Spinal cord (tissue), 10 donors: Measurements from ENCODE around the gene TEX35. TPM values are rescaled to one million over a fixed set of nuclear protein-coding genes. Genes with fewer than 3 reads are reported as not detected.
"Not testable (repeated sequence)": the region's sequence is repeated elsewhere in the genome, so short reads cannot be mapped to it uniquely, and the experiment has no call there.

Experiments
- DNase-seq, 6 donors: peaks; one replicate each; pipeline versions ENCODE4 v3.0.0 to v3.0.0-alpha.2; 2013 to 2015; ENCODE audit warnings: low spot score in 6 of 6, low read depth in 4 of 6
- H3K27ac ChIP-seq: one replicate; pipeline ENCODE4 v1.5.1; 2013; ENCODE audit warnings: low read depth, low read length, control low read depth
- H3K27me3 ChIP-seq: one replicate; pipeline ENCODE4 v1.6.1; 2013; ENCODE audit warnings: low read length; ENCODE audit not compliant: control insufficient read depth, insufficient read depth
- H3K36me3 ChIP-seq: one replicate; pipeline ENCODE4 v1.6.1; 2013; ENCODE audit warnings: low read length; ENCODE audit not compliant: control insufficient read depth, insufficient read depth
- H3K4me1 ChIP-seq: one replicate; pipeline ENCODE4 v1.6.1; 2013; ENCODE audit warnings: low read length; ENCODE audit not compliant: control insufficient read depth, insufficient read depth
- H3K4me3 ChIP-seq: one replicate; pipeline ENCODE4 v1.5.1; 2013; ENCODE audit warnings: low read depth, low read length, control low read depth
- H3K9me3 ChIP-seq: one replicate; pipeline ENCODE4 v1.6.1; 2013; ENCODE audit warnings: low read length; ENCODE audit not compliant: control insufficient read depth, insufficient read depth
- WGBS: methylation state at CpG from one replicate; pipeline ENCODE4 v1.1.5; 2013; ENCODE audit warnings: missing lambda C conversion rate; ENCODE audit not compliant: insufficient coverage; 5-methylcytosine and 5-hydroxymethylcytosine counted together
- polyA plus RNA-seq, 2 donors: library from polyadenylated mRNA; unstranded; fragments of 120-200 nt; gene quantifications; one replicate each; pipeline ENCODE4 v1.2.1, GENCODE V29; 2013; ENCODE audit not compliant: insufficient read length in 2 of 2
- total RNA-seq, 2 donors: library from RNA; depleted of rRNA in 1 of 2; stranded (reverse); fragments of 120-200 nt in 1 of 2; fragments of >200 nt in 1 of 2; gene quantifications; one replicate each; pipeline versions ENCODE4 v1.2.3 to v1.2.4, GENCODE V29; 2013 to 2014
- donor health status: healthy.

TEX35 gene
- total and polyA plus RNA-seq, 4 donors, result 0.22 TPM; not detected in 3

DNA sequence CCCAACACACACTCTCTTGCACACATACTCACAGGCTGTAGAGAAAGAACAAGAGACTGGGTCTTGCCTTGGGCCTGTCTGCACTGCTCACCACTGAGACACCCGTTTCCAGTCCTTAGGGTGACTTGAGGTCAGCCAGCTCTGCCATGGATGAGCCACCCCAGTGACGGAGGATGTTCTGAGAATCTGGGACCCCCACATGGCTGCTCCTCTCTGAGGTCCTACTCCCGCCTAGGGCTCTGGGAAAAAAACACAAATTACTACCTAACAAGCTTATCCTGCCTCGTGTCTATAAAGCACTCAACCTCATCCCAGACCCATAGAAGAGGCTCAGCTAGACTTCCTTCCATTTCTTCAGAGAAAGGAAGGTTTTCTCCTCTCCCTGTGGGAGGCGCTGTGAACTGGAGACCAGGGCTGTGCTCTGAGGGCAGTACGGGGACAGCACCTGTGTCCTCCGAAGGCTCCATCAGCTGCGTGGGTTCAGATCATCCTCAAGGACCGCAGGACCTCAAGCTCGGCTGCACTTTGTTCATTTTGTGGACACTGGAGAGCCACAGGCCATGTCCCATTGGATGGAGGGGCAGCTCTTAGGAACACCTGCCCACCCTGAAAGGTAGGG is 11.9 kb upstream of the TEX35 start:
- Histone ChIP-seq H3K4me1 (peaks cover 2% of the 10 kb centered on the region), H3K27me3 (no peaks in the 10 kb centered on the region), H3K36me3 (no peaks in the 10 kb centered on the region), H3K4me3 (no peak overlapping the region), H3K9me3 (no peaks in the 10 kb centered on the region), H3K27ac (no peak overlapping the region)
- DNase-seq, result no peak
- WGBS, result 91% methylated on average over 10 of the region's 10 CpGs

DNA sequence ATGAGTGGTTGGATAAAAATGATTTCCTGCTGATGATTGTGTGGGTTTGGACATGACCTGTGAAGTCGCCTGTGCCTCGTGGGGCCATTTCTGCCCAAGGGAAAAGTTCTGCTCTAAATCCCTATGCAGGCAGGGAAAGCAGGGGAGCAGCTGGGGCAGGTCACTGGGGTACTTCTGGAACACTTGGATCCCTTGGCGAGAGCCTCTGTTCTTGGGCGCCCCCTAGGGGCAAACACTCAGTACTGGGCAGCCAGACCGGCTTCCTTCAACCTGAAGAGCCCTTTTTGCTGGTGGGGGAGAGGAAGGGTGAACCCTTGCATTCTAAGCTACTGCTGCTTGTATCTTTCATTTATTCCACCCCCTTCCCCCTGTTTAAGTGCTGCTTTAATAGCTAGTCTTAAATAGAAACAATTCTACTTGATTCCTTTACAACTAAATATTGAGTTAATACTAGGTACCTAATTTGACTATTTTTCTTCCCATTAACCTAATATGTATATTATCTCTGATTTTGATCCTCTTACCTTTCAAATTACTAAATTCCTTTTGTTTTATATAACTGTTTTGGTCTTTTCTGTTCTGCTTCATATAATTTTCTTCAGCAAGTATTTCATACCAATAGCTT is 11.1 kb upstream of the TEX35 start:
- Histone ChIP-seq H3K4me3 (no peak overlapping the region), H3K9me3 (no peaks in the 10 kb centered on the region), H3K27me3 (no peaks in the 10 kb centered on the region), H3K27ac (no peak overlapping the region), H3K4me1 (peaks cover 2% of the 10 kb centered on the region), H3K36me3 (no peaks in the 10 kb centered on the region)
- WGBS, result 33% methylated on average over 2 of the region's 5 CpGs
- DNase-seq, result peak in 5 of 6 donors; percentile 10 to 72 (median 42)

DNA sequence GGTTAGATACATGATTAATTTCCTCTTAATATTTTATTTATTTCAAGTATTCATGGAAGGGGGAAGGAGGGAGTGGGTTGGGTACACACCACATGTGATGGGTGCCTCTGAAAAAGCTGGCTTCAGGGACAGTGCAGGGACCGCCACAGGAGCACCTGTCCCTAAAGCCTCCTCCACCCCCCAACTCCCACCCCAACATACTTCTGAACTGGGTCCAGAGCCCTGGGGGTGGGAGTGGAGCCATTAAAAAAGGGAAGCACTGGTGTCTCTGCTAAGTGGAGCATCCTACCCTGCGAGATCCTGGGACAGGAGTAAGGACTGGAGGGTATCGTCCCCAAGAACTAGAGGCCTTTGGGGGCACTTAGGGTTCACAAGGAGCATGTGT is 10.6 kb upstream of the TEX35 start:
- DNase-seq, result no peak
- Histone ChIP-seq H3K4me3 (no peak overlapping the region), H3K36me3 (no peaks in the 10 kb centered on the region), H3K4me1 (peaks cover 2% of the 10 kb centered on the region), H3K9me3 (no peaks in the 10 kb centered on the region), H3K27me3 (no peaks in the 10 kb centered on the region), H3K27ac (no peak overlapping the region)
- no CpG with 5 or more reads among the region's 3 CpGs for WGBS

DNA sequence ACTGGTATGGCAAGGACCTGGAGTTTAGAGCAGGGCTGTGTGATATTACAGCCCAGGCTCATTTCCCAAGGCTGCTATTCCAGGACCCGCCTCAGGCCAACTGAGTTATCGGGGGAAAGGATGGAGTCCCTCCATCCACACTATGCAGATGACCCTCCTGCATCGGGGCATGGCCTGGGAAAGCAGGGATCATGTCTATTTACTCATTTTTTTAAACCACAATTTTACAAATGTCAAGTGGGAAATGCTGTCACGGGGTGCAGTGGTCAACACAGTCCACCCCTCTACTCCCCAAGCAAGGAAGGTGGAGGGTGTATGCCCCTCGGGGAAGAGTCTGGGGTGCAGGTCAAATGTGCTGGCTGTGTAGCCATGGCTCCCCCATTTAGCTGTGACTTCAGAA is 10.1 kb upstream of the TEX35 start:
- Histone ChIP-seq H3K27ac (no peak overlapping the region), H3K27me3 (no peaks in the 10 kb centered on the region)
- WGBS, result 100% methylated on average over 2 of the region's 5 CpGs

DNA sequence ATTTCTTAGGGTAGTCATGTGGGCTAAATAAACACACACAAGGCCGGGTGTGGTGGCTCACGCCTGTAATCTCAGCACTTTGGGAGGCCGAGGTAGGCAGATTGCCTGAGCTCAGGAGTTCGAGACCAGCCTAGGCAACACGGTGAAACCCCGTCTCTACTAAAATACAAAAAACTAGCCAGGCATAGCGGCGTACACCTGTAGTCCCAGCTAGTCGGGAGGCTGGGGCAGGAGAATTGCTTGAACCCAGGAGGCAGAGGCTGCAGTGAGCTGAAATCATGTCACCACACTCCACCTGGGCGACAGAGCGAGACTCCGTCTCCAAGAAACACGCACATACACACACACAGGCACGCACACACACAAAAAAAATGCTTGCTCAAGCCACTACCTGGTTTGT is 9.6 kb upstream of the TEX35 start:
- H3K27ac ChIP-seq, H3K4me1 ChIP-seq, H3K9me3 ChIP-seq, H3K36me3 ChIP-seq, DNase-seq, H3K4me3 ChIP-seq, H3K27me3 ChIP-seq: not testable (repeated sequence)
- 97% methylated on average over 12 of the region's 14 CpGs for WGBS

More for the DNA sequence above, 10.1 kb upstream of the TEX35 start:
- Histone ChIP-seq H3K36me3 (no peaks in the 10 kb centered on the region), H3K4me1 (peaks cover 2% of the 10 kb centered on the region), H3K9me3 (no peaks in the 10 kb centered on the region), H3K4me3 (no peak overlapping the region)
- no peak for DNase-seq

DNA sequence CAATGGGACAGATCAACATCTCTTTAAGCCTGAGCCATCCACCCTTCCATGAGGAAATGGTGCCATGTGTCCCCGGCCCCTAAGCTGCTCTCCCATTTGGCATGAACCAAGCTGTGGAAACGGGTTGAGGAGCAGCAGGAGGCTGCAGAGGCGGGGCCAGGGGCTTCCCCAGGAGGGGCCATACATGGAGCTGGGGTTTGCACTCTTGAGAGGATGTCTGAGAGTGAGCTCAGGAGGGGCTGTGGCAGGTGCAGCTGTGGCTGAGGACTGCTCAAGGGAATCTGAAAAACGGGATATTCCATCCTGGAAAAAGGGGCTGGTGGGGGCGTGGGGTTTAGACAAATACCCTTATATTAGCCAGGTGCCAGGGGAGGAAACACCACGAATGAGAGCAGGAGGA is 9.1 kb upstream of the TEX35 start:
- H3K27ac ChIP-seq, result no peak overlapping the region
- H3K27me3 ChIP-seq, result no peaks in the 10 kb centered on the region
- no peak overlapping the region for H3K4me3 ChIP-seq
- no peak for DNase-seq
- no peaks in the 10 kb centered on the region for H3K36me3 ChIP-seq
- peaks cover 2% of the 10 kb centered on the region for H3K4me1 ChIP-seq
- WGBS, result 85% methylated on average over 5 of the region's 6 CpGs
- no peaks in the 10 kb centered on the region for H3K9me3 ChIP-seq

DNA sequence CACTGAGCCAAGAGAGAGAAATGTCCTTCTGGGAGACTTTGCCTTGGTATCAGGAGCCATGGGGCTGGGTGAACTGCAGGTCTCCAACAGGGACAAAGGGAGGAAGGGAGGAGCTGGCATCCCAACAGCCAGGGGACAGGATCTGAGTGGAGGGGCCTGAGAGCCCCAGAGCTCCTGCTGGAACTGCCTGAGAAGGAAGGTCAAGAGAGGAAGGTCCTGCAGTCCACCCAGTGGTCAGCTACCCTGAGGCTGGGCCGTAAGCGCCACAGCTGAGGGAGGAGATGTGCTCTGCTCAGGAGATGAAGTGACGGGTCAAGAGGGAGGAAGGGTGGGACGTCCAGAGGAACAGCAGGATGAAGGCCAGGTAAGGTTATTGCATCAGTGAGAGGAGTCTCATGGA is 8.6 kb upstream of the TEX35 start:
- Histone ChIP-seq H3K27me3 (no peaks in the 10 kb centered on the region), H3K36me3 (no peaks in the 10 kb centered on the region), H3K4me1 (peaks cover 2% of the 10 kb centered on the region), H3K4me3 (no peak overlapping the region), H3K27ac (no peak overlapping the region), H3K9me3 (no peaks in the 10 kb centered on the region)
- no peak for DNase-seq
- 88% methylated on average over 4 of the region's 4 CpGs for WGBS

DNA sequence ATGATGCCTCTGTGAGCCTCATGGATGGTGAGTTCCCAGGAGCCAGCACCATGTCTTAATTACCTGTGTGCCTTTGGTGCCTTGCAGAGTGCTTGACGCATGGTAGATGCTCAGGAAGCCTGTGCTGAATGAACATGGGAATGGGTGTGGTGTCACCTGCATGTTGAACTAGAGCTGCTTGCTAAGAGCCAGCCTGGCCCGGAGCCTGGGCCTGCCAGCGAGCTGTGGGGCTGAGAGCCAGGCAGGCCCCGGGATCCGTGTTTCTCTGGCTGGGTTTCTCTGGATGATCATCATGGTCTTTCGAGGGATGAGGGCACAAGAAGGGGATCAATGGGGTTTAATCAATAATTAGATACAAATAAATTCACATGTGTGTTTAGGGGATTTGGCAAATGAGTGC is 6.7 kb upstream of the TEX35 start:
- Histone ChIP-seq H3K4me3 (no peak overlapping the region), H3K27me3 (no peaks in the 10 kb centered on the region), H3K27ac (no peak overlapping the region), H3K4me1 (peaks cover 2% of the 10 kb centered on the region), H3K9me3 (no peaks in the 10 kb centered on the region), H3K36me3 (no peaks in the 10 kb centered on the region)
- WGBS, result 96% methylated on average over 2 of the region's 6 CpGs
- no peak for DNase-seq

DNA sequence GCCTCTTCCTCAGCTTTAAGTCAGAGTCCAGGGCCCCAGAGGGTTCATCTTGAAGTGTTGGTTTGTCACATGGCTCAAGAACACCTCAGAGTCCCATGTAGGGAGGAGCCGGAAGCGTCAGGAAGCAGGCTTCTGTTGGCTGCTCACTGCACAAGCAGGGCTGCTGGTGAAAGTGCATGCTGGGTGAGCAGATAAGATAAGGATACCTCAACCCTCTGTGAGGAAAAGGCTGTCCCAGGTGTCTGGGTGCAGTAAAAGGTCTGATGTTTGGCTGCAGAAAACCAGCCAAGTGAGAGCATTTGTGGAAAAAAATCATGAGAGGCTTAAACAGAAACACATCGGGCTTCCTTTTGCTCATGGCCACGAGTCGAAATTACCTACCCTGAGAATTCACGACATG is 6.2 kb upstream of the TEX35 start:
- 71% methylated on average over 6 of the region's 6 CpGs for WGBS
- no peak overlapping the region for H3K4me3 ChIP-seq
- no peaks in the 10 kb centered on the region for H3K27me3 ChIP-seq
- no peak overlapping the region for H3K27ac ChIP-seq
- H3K4me1 ChIP-seq, result peaks cover under 1% of the 10 kb centered on the region
- no peak for DNase-seq
- H3K36me3 ChIP-seq, result no peaks in the 10 kb centered on the region
- no peaks in the 10 kb centered on the region for H3K9me3 ChIP-seq

DNA sequence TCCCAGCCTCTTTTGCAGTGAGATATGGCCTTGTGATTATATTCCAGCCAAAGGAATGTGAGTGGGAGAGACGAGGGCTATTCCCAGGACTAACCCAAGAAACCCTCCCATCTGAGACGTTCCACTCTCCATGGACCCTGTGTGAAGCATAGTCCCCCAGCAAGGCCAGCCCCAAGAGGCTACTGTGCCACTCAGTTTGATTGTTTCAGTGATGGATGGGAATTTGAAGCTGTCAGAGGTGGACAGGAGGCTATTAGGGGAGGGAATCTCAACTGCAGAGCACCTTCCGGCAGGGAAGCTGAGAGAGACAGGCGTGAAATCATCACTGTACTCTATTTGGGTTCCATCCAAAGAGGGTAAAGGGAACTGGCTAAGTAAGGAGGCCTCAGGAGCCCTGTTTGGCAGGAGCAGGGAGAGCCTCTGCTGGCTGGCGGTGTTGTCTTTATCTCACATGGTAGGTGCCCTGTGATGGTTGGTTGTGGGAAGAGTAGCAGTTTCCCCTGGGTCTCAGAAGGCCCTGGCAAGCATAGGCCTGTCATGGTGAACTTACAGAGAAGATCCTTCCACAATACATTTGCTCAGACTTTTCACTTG is 3.4 kb upstream of the TEX35 start:
- Histone ChIP-seq H3K27ac (no peak overlapping the region), H3K4me3 (no peak overlapping the region), H3K9me3 (no peaks in the 10 kb centered on the region), H3K27me3 (no peaks in the 10 kb centered on the region), H3K36me3 (no peaks in the 10 kb centered on the region), H3K4me1 (peaks cover 4% of the 10 kb centered on the region)
- WGBS, result 45% methylated on average over 3 of the region's 5 CpGs
- DNase-seq, result peak in 1 of 6 donors; percentile 21
